Activated CD4-positive, alpha-beta T cell treated with anti-CD3 and anti-CD28 coated beads for 48 hours (primary cell): ENCODE results near the gene TMEM235.

Source experiments
- DNase-seq: peaks from one replicate; pipeline ENCODE4 v3.0.0-alpha.2; 2020

TMEM235 gene

DNA sequence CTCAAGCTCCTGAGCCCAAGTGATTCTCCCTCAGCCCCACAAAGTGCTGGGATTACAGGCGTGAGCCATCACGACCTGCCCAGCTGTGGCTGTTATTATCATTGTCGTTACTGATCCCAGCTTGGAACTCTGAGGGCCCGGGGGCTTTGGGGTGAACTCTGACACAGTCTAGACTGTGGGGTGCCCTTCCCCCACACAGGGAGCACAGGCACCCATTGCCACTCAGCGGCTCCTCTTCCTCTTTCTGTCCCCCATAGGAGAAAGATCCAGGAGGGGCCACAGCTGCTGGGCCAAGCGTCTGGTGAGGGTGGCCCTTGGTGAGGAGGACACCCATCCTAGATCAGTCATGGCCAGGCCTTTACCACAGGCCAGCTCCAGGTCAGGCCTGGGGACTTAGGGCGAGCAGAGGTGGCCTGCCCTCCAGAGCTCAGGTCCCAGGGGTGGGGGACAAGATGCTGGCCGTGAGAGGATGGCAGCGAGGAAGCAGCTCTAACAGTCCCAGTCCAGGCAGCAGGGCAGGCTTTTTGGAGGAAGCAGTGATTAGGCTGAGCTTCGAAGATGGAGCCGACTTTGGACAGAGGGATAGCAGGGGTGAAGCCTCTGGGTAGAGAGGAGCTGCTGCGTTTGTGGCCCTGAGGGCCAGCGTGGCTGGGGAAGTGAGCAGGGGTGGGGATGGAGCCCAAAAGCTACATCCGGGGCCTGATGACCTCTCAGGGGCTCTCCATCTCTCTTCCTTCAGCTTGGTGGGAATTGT is 24.7 kb downstream of the TMEM235 start:
- DNase-seq = no peak

DNA sequence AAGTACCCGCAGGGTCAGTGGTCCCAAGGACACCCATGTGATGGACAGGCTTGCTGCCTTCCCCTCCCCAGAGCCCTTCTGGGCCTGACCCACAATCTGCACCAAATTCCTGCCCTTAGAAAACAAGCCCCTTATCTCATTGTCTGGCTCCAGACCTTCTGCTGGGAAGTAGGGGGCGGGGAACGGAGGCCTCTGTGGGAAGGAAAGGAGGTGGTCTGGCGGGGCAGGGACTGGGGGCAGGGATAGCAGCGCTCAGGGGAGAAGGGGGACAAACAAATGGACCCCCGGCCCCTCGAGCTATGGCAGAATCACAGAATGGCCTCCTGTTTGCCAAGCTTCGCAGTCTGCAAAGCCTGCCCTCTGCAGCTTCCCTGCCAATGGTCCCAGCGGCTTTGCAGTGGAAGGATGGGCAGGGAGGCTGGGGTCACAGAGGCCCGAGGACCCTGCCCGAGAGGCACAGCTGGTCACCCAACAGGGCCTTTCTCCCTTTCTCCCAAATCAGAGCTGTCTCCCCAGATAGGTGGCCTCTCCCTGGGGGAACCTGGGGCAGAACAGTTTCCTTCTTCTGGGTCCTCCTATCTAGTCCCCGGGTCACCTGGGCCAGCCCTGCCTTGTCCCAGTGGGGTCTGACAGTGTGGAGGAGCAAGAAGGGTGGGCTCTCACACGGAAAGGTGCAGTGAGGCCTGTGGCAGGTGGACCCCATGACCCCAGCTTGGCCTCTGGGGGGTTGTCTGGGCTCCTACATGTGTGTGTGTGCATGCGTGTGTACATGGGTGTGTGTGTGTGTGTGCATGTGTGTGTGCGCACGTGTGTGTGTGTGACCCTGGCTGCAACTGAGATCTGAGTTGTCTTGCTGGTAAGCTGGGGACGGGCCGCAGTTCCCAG is 25.5 kb downstream of the TMEM235 start:
- DNase-seq = no peak

DNA sequence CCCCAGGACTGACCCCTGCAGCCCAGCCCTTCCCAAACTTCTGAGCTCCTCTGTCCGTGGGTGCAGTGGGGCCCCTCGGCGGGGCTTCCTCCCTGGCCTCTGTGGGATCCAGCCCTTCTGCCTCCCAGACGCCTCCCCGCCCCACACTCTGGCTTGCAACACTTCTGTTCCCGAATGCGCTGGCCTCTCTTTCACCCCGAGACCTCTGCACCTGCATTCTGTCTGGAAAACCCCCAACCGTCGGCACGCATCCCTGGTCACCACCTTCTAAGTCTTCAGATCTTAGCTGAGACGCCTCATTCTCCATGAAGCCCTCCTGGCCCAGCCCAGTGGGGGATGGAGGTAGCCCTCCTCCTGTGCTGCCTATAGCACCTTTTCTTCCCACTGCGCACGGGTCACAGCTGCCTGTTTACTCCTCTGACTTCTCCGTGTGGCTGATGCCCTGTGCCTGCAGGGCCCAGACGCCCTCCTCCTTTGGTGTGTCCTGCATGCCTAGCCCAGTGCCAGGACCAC is 26.4 kb downstream of the TMEM235 start:
- DNase-seq = peak; percentile 58

DNA sequence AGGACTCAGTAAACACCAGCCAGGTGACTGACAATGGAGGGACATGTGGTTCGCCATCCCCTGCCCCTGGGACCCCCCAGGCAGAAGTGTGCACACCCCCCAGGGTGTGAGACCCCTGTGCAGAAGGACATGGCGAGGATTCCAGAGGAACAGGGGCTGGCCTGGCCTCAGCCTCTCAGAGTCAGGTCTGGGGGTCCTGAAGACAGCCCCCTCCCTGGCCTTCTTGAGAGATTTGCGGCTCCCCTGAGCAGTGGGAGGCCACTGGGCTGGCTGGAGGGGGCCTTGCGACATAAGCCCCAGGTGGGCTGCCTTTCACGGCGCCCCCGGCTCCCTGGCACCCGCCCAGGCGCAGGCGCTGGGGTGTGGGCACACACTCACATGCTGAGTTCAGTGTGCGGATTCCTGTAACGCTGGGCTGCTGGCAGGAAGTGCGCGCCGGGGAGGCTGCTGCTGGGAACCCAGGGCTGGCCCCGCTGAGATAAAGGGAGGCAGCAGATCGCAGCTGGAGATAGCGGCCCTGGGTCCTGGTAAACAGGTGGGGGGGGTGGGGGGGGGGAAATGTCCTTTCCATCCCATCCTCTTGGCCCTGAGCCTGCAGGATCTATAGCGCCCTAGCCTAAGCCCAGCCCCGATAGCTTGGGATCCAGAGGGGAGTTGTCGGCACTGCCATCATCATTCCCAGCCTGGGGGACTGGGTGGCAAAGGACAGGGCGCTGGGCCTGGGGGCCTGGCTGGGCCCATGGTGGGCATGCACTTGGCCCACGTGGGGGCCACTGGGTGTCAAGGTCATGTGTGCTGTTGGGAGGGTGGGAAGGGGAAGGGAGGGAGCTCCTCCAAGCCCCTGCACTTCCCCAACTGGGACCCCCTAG is 27.1 kb downstream of the TMEM235 start:
- peak; percentile 86 for DNase-seq

DNA sequence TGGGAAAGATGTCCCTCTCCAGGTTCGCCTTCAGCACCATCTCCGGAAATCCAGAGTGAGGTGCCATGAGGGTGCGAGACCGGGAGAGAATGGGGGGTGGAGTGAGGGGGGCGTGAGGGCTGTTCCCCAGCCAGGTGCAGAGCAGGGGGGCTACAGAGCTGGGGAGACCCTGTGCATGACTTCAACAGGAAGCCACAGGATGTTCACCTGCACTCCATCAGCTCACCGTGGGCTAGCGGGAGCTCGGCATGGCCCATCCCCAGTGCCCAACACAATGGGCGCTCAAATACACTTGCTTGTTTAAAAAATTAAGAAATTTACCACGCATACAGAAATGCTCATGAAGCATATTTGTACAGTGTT is 27.7 kb downstream of the TMEM235 start:
- DNase-seq = no peak

DNA sequence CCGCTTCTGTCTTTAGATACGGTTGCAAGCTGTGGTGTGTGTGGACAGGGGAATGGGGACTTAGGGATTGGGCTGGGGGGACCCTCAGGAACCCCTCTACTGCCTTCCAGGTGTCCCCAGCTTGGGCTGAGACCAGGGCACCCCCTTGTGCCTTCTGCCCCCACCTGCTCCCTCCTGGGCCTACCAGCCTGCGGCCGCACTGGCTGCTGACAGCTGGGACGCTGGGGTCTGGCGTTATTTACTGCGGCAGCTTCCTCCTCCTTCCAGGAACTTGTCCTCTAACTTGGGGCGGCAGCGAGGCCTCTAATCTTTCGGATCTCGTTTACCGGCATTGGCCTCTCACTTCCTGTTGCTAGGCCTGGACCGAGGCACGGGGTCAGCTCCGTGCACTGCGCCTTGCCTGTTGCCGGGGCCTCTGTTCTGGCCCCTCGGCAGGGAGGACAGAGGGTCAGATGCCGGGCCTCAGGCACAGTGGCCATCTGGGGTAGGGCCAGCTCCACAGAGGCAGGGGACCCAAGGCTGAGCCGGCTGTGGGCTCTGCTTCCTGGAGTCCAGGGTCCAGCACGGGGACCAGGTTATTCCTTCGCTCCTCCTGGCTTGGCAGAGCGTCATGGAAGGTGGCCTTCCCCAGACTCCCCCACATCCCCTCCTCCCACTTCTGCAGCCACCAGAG is 31.8 kb downstream of the TMEM235 start:
- DNase-seq = peak; percentile 47

DNA sequence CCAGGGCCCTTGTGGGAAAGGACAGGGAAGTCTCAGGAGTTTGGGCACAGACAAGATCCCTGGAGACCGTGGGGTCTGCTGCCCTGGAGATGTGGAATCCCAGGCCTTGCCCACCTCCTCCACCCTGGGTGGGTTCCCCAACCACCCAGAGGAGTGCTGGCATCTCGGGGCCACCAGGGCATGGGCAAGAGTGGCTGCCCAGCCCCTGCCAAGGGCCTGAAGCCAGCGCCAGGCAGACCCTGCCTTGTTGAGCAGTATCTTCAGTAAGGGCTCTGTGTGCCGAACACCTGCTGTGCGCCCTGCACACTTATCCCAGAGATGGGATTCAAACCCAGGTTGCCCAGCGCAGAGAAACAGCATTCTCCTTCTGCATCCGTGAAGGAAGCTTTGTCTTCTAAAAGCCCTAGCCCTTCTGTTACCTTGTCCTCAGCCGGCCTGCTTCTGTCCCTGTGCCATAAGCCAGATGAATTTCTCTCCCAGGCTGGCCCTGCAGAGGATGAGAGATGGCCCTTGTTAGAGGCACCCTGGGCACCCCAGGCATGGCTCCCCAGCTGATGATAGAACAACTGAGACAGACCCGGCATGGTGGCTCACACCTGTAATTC is 32.4 kb downstream of the TMEM235 start:
- DNase-seq = no peak

DNA sequence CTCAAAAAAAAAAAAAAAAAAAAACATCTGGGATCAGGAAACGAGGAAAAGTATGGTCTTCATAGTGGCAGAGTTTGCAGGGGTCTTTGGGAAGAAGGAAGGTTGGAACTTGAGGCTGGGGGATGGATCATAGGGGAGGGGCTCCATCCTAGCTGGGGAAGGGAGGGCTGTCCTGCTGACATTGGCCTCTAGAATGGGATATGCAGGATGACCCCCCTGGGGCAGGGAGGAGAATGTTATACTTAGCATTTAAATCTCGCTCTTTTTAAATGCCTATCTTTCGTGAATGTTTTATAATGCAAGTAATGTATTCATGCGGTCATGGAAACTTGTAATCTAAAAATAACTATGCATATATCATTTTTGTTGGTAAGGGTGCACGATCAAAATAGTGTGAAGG is 33.2 kb downstream of the TMEM235 start:
- DNase-seq = no peak

DNA sequence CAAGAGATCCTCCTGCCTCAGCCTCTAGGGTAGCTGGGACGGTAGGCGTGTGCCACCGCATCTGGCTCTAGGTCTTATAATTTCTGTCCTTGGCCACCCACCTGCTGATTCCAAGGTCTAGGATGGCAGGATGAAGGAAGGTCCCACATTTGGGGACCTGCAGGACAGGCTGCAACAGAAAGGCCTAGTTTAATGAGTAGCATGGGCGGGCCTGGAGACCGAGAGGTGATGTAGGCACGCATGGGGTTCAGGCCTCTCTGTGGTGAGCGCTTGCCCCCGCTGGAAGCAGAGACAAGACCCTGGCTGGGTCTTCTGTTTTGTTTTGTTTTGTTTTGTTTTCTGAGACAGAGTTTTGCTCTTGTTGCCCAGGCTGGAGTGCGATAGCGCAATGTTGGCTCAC is 33.7 kb downstream of the TMEM235 start:
- DNase-seq = no peak

DNA sequence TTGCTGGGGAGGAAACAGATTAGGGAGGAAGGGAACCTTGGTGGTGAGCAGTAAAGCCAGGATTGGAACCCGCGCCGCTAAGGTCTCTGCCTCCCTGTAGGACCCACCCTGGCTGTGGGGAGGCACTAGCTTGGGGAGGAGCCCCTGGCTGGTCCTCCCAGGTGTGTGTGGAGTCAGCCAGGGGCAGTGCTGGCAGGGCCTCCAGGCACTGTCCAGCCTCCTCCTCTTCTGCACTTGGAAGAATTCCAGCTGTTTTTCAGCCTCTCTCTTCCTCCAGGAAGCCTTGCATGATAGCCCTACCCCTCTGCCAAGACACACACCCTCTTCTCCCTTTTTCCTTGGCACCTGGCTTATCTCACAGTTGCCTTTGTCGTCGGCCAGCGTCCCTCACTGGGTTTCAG is 34.8 kb downstream of the TMEM235 start:
- no peak for DNase-seq

DNA sequence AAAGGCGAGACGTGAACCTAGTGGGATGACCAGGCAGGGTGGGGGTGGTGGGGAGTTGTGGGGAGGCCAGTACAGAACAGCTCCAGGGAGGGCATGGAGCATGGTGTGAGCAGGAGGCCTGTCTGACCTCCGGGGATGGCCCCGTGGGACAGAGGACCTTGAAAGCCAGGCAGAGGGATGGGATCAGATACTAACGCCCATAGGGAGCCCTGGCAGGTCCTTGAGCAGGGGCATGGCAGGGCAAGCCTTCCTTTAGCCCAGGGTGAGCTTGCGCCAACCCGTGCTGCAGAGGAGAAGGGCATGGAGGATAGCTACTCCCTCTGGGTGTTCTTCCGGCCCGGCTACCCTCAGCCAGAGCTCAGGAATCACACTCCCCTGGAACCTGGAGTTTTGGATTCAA is 35.3 kb downstream of the TMEM235 start:
- DNase-seq = no peak

DNA sequence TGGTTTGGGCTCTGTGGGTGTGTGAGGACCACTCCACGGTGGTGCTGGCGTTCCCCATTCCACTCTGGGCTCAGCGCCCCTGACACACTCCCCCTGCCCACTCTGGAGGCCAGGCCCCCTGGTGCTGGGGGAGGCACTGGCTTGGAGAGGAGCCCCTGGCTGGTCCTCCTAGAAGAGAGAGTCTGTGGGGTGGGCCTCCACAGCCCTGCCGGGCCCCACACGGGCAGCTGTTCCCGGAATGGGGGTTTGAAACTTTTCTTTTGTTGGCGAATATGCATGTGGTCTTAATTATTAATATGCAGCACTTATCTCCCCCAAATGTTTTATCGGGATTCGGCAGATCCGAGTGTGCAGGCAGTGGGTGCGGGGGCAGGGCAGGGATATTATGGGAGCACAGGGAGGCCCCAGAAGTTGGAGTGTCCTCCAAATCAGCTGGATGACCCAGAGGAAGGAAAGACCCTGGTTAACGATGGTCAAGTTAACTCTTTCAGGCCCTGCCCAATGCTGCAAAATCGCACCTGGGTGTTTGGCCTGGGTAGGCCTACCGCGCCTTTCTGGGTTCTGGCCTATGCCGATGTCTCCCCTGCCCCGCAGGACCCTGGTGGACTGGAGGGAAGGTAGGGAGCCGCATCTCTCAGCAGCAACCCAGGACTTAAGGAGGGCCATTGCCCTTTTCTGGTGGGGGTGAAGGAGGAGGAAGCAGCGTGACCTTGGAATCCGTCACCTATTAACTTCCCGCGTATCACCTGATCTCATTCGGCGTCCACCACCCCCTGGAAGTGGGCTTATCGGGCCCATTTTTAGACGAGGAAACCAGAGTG is 36.0 kb downstream of the TMEM235 start:
- no peak for DNase-seq

DNA sequence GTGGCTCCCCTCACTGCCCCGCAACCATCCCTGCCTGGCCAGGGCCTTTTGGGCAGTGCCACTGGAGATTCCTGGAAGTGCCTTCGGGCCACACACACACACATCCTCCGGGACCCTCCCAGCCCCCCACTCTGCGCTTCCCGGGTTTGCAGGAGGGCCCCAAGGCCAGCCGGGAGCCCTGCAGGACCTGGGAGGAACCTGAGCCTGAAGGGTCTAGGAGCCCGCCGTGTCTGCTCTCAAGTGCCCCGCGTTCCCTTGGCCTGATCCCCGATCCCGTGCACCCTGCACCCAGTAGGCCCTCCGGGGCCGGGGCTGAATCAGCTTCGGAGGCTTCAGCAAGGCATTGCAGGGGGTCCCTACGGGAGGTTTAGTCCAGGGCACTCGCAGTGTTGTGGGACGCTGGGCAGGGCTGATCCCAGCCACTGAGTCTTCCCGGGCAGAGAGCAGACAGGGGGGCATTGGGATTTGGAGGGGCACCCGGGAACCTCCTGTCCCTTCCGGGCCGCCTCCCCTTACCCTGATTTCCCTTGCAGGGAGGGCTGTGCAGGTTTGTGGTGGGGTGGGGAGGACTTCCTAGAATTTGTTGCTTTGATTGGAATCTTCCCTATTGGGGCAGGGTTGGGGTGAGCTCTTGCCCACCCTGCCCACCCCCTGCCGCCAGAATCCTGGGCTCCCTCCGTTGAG is 36.9 kb downstream of the TMEM235 start:
- DNase-seq = no peak

DNA sequence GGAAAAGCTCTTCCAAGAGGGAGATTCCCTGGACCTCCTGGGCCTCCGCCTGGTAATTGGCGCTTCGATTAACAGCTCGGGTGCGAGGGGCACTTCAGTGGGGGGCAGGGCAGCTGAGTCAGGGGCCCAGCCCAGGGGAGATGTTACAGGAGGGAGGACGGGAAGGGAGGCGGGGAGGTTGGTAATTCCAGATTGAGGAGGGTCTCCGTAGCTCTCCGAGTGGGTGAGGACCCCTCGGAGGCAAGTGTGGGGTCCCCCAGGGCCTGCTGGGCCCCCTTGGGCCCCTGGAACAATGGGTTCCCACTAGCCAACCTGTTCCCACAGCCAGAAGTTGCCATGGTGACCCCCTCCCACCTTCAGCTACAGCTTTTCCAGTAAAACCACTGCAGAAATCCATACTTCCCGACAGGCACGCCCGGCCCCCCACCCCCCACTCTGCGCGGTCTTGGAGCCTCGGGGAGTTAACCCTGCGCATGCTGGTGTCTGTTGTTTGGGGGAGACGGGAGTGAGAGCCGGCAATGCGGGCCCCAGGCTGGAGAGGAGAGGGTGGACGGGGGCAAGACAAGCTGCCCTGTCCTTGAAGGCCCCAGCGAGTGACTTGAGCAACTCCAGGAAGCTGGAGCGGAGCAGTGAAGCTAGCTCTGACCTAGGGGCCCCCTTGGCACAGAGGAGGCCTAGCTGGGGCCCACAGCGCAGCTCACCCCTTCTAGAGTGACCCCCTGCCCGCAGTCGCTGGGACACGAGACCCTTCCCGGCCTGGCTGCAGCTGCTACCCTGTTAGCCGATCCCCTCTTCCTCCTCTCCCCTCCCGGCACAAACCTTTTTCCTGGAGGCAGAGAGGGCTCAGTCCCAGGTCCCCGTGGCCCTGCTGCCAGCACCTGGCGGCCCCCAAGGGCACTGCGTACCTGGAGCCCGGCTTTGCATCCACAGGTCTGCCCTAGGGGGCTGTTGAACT is 37.8 kb downstream of the TMEM235 start:
- no peak for DNase-seq

DNA sequence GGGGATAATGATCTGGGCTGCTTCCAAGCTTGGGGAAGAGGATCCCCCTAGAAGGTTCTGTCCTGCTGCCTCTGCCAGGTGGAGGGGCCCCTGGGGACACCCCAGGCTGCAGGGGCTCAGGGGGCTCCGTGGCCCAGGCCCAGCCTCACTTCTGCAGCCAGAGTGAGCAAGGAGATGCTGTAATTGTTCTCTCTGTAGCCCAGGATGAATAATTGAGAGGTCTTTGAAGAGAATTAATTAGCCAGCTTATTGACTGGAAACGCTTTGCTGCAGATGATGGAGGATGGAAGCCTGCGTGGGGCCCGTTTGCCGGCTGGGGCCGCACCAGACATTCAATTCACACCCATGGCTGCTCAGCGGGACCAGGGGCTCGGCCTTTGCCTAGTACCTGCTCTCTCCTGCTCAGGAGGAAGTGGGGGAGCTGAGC is 38.5 kb downstream of the TMEM235 start:
- DNase-seq = no peak

DNA sequence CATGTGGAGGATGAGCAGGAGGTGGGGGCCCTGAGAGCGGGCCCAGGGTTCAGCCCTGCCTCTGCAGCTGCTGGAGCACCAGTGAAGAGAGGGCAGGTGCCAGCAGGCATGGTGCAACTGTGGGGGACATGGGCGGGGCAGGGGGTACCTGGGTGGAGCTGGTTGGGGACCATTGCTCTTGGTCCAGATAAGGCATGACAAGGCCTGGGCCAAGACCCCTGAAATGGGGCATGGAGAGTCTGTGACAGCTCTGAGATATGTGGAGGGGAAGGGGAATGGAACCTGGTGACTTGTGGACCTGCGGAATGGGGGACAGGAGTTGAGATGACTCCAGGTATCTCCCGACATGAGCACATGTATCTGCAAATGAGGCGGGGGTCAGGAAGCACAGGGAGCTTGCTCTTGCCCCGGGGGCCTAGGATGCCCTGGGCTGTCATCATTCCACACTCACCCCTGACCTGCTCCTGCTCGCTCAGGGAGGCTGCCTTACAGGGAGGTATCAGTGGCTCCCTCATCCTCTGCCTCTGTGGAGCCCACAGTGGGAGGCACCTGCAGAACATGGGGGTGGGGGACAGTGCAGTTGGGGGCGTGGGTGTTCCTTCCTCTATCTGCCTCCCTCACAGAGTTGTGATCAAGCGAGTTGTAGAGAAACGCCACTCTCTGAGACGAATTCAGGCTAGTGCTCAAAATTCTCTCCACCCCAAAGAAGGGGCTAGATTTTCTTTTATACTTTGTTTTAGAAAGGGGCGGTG is 40.2 kb downstream of the TMEM235 start:
- DNase-seq = no peak

DNA sequence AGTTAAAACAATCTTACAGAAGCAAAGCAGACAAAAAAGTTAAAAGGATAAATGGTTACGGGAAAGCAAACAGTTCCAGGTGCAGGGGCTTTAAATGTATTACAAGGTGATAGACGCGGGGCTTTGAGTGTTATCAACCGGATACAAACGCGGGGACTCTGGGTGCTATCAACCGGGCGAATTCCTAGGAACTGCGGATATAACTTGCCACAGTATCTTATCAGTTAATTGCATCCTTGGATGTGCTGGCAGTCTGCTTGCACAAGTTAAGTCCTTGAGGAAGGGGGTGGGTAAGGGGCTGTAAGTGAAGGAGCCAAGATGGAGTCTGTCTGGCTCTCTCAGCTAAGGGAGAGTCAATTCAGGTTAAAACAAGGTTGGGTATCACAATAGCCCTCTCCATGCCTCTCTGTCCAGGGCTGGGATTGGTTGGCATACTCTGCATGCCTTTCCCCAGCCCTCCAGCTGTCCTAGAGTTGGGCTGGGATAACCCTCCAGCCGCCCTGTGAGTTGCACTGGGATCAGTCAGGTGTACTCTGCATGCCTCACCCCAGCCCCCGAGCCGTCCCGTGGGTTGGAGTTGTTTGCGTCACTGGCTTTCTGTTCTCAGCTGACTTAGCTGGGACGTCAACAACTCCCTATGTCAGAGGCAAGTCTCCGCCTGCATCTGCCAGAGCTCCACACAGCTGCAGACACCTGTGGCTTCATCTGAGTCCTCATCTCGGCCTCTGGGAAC is 40.9 kb downstream of the TMEM235 start:
- peak; percentile 78 for DNase-seq

DNA sequence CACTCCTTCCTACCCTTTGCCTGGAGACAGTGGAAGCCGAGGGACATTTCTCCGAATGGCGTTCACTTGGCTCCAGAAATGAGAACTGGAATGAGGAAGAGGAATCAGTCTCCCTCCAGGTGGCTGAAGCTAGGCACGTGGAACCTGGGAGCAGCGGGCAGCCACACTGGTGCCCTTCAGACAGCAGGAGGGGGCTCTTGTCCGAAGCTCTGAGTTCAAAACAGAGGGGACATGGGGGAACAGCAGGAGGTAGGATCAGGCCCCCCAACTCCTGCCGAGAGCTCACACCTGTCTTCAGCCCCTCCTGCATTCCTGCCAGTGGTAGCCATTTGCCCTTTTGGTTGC is 41.5 kb downstream of the TMEM235 start:
- DNase-seq = no peak
